Measurements from ENCODE around the gene PARN. TPM values are rescaled to one million over a fixed set of nuclear protein-coding genes. Genes with fewer than 3 reads are reported as not detected.
A peak's percentile ranks its signal among the peaks of the same experiment; 100 is the strongest.

The PARN gene
- total RNA-seq, 1 experiment from 2014 or later, result 56.2 TPM

GRCh38 chr16:14418795-14419225 lies 211.2 kb downstream of the PARN start:
- Histone ChIP-seq H4K91ac (ENCODE audit: insufficient read length, low read depth, low read length) (no peak overlapping the region), H3K9ac (ENCODE audit: extremely low read depth, insufficient read length, low read length) (no peak overlapping the region), H2AK5ac (ENCODE audit: insufficient read length, low read length) (no peak overlapping the region), H2BK20ac (ENCODE audit: low read depth, low read length, poor library complexity, severe bottlenecking) (no peak overlapping the region), H3K4me2 (ENCODE audit: insufficient read depth, insufficient read length, low read length) (no peak overlapping the region), H4K5ac (ENCODE audit: insufficient read length, low read depth, low read length) (no peak overlapping the region), H3K14ac (ENCODE audit: insufficient read depth, low read length) (no peak overlapping the region), H3K79me2 (ENCODE audit: insufficient read depth, low read length) (no peaks in the 10 kb centered on the region), H3K18ac (ENCODE audit: insufficient read length, low read depth, low read length) (no peak overlapping the region), H3K23me2 (ENCODE audit: insufficient read length, low read depth, low read length, poor library complexity, severe bottlenecking) (no peaks in the 10 kb centered on the region), H2BK12ac (ENCODE audit: insufficient read length, low read depth, low read length) (no peak overlapping the region), H4K8ac (replicated peaks; ENCODE audit: insufficient read length, low read depth, low read length) (no peak overlapping the region), H2BK15ac (ENCODE audit: low read depth, low read length) (no peak overlapping the region), H3K27ac (ENCODE audit: insufficient read length, low read depth, low read length) (no peak overlapping the region), H2BK120ac (ENCODE audit: low read depth, low read length, poor library complexity, severe bottlenecking) (no peak overlapping the region), H3K23ac (ENCODE audit: insufficient read length, low read depth, low read length) (no peak overlapping the region), H4K20me1 (ENCODE audit: control insufficient read depth, insufficient read depth, insufficient read length) (no peaks in the 10 kb centered on the region), H2BK5ac (ENCODE audit: insufficient read length, low read length) (no peak overlapping the region), H3K4ac (ENCODE audit: low read depth, low read length) (no peak overlapping the region), H3K9me3 (ENCODE audit: control insufficient read depth, low read depth, low read length) (no peaks in the 10 kb centered on the region), H3K4me1 (ENCODE audit: insufficient read depth, low read length) (no peaks in the 10 kb centered on the region), H3K79me1 (ENCODE audit: insufficient read depth, low read depth, low read length, poor library complexity, severe bottlenecking) (no peaks in the 10 kb centered on the region), H3K27me3 (ENCODE audit: insufficient read depth, low read length) (no peaks in the 10 kb centered on the region), H3K56ac (ENCODE audit: insufficient read length, low read depth, low read length) (no peak overlapping the region), H2AFZ (ENCODE audit: low read length) (no peak overlapping the region), H3T11ph (ENCODE audit: low read length) (no peak overlapping the region)
- Mint-ChIP-seq H3K27ac (peak overlapping the region in 2 of 3 experiments; percentile 22 to 88; a peak in 3 of 7 replicates), H3K36me3 (ENCODE audit: insufficient read depth in 1 of 3, low read depth in 3 of 3) (peaks cover 0 to 5% (median 3%) of the 10 kb centered on the region in 3 experiments; a peak in 4 of 7 replicates), H3K4me1 (no peaks in the 10 kb centered on the region), H3K27me3 (ENCODE audit: low read depth) (no peaks in the 10 kb centered on the region), H3K9me3 (peaks cover 4 to 15% of the 10 kb centered on the region in 2 experiments; a peak in 4 of 5 replicates), H3K4me3 (no peak overlapping the region)
- no peak for TF ChIP-seq CTCF (conservative IDR thresholded peaks at IDR 0.05)
- WGBS (ENCODE audit: extremely low coverage, insufficient read length, low lambda C conversion rate), result no CpG with 5 or more reads among the region's 6 CpGs
- DNase-seq, result no peak
